Common myeloid progenitor, CD34-positive (primary cell): ENCODE data around the gene ZNF559. TPM values are rescaled to one million over a fixed set of nuclear protein-coding genes. Genes with fewer than 3 reads are reported as not detected.
"Not testable (repeated sequence)": the region's sequence is repeated elsewhere in the genome, so short reads cannot be mapped to it uniquely, and the experiment has no call there.

ENCODE experiments used
- CTCF ChIA-PET: fragments of 350-600 bp; sonication (Branson Sonifier 250); formaldehyde crosslinking; loops from one replicate; lab custom pipeline; 2021; ENCODE audit warnings: antibody characterized with exemption; lab: Charles Lee
- POLR2A ChIA-PET: fragments of 350-600 bp; sonication (Branson Sonifier 250); formaldehyde crosslinking; loops from one replicate; lab custom pipeline; 2021; ENCODE audit warnings: antibody characterized with exemption; lab: Charles Lee
- DNase-seq, 3 donors: peaks; one replicate each; pipeline versions ENCODE4 v3.0.0 to v3.0.0-alpha.2; 2013
- H3K27ac ChIP-seq, 2 experiments: 1 replicate in 1 of 2; 2 replicates in 1 of 2; pipeline ENCODE4 v1.7.0; 2013; ENCODE audit warnings: inconsistent platforms in 2 of 2, low read length in 2 of 2, mild to moderate bottlenecking in 2 of 2, low read depth in 1 of 2, moderate library complexity in 1 of 2; ENCODE audit not compliant: severe bottlenecking in 2 of 2, insufficient read depth in 1 of 2, poor library complexity in 1 of 2
- H3K27me3 ChIP-seq, 5 experiments: replicated peaks in 2 of 5; 1 replicate in 3 of 5; 2 replicates in 2 of 5; pipeline versions ENCODE4 v1.6.1 to v1.7.0; 2013; ENCODE audit warnings: low read length in 4 of 5, mild to moderate bottlenecking in 2 of 5, moderate library complexity in 2 of 5, inconsistent platforms in 1 of 5; ENCODE audit not compliant: insufficient read depth in 5 of 5, control insufficient read depth in 4 of 5
- H3K36me3 ChIP-seq, 4 experiments: 1 replicate in 2 of 4; 2 replicates in 2 of 4; pipeline versions ENCODE4 v1.6.1 to v1.7.0; 2013; ENCODE audit warnings: low read length in 3 of 4, control low read depth in 1 of 4, mild to moderate bottlenecking in 1 of 4; ENCODE audit not compliant: control insufficient read depth in 4 of 4, insufficient read depth in 4 of 4
- H3K4me1 ChIP-seq, 4 experiments: 1 replicate in 3 of 4; 2 replicates in 1 of 4; pipeline versions ENCODE4 v1.6.1 to v1.7.1; 2013; ENCODE audit warnings: low read length in 3 of 4, mild to moderate bottlenecking in 3 of 4, control low read depth in 1 of 4, inconsistent platforms in 1 of 4, moderate library complexity in 1 of 4; ENCODE audit not compliant: control insufficient read depth in 4 of 4, insufficient read depth in 4 of 4; ENCODE audit errors: control extremely low read depth in 1 of 4
- H3K4me3 ChIP-seq, 7 experiments: 1 replicate in 4 of 7; 2 replicates in 3 of 7; pipeline versions ENCODE4 v1.5.1 to v1.7.0; 2013; ENCODE audit warnings: mild to moderate bottlenecking in 7 of 7, low read length in 6 of 7, moderate library complexity in 6 of 7, inconsistent platforms in 2 of 7, low read depth in 2 of 7, control low read depth in 1 of 7; ENCODE audit not compliant: insufficient read depth in 4 of 7, control insufficient read depth in 1 of 7; ENCODE audit errors: extremely low read depth in 1 of 7
- H3K9me3 ChIP-seq, 5 experiments: 1 replicate in 4 of 5; 2 replicates in 1 of 5; pipeline versions ENCODE4 v1.6.1 to v1.7.1; 2013; ENCODE audit warnings: low read length in 4 of 5, mild to moderate bottlenecking in 2 of 5, inconsistent platforms in 1 of 5, low read depth in 1 of 5, moderate library complexity in 1 of 5; ENCODE audit not compliant: control insufficient read depth in 4 of 5, insufficient read depth in 2 of 5; ENCODE audit errors: control extremely low read depth in 1 of 5
- WGBS: methylation state at CpG from one replicate; pipeline ENCODE4 v1.1.5; 2013; ENCODE audit not compliant: insufficient coverage; 5-methylcytosine and 5-hydroxymethylcytosine counted together
- polyA plus RNA-seq: library from polyadenylated mRNA; unstranded; fragments of 120-200 nt; gene quantifications from one replicate; pipeline ENCODE4 v1.2.1, GENCODE V29; 2013

Gene ZNF559
- 38.4 TPM for polyA plus RNA-seq

DNA sequence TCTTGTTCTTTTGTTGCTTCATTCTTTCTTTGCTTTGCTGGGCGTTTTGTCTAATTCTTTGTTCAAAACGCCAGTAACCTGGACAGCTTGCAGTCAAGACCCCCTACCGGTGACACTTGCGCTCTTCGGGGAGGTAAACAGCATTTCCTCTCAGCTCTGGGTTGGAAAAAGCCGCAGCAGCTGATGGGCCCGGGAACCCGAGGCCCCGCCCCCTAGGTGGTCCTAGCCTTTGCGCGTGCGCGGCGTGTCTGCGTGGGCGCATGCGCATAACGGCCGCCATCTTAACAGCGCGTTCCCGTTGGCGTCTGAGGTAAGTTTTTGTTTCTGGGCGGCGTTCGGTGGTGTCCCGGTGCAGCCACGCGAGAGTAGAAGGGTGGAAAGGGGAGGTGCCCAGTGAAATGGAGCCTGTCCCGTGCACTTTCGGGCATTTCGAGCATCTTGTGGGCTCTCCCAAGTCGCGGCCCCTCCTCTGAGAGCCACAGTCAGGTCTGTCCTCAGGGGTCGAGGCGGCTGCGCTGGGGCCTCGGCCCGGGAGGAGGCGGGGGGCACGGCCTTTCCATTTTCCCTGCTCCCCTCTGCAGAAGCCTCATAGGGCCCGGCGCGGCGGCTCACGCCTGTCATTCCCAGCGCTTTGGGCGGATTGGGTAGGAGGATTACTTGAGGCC, at the start of gene ZNF559:
Gene ZNF559, plus strand, starts transcription at position 261 of the 665 bp plus-strand sequence. CDS start 14,371 bp downstream, outside the sequence.
- peak; percentile 97 to 99 (median 99) for DNase-seq
- ChIA-PET POLR2A (interaction anchor here (0.9 kb wide), 1 partner anchor 112 kb away, joined by 5 read pairs; the partner anchor contains the start of gene ZNF266), CTCF (interaction anchor here (1.2 to 1.9 kb wide), 3 partner anchors 9 to 12 kb away, joined by 3 to 9 read pairs (median 5); no protein-coding TSS in a partner anchor)
- WGBS = 0% methylated on average over 40 of the region's 48 CpGs
- Histone ChIP-seq H3K27me3 (no peaks in the 10 kb centered on the region), H3K36me3 (peaks cover 5 to 26% (median 18%) of the 10 kb centered on the region in 4 experiments), H3K9me3 (peaks cover 6 to 38% (median 27%) of the 10 kb centered on the region in 5 experiments), H3K27ac (peak within 1 kb of the TSS; percentile 58 to 89), H3K4me1 (peaks cover 0 to 13% (median 6%) of the 10 kb centered on the region in 4 experiments), H3K4me3 (peak within 1 kb of the TSS; percentile 49 to 88 (median 80))

DNA sequence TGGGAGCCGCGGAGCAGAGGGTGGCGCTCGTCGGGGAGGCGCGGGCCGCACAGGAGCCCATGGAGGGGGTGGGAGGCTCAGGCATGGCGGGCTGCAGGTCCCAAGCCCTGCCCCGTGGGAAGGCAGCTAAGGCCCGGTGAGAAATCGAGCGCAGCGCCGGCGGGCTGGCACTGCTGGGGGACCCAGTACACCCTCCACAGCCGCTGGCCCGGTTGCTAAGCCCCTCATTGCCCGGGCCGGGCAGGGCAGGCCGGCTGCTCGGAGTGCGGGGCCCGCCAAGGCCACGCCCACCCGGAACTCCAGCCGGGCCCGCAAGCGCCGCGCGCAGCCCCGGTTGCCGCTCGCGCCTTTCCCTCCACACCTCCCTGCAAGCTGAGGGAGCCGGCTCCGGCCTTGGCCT, 40.5 kb upstream of the ZNF559 start:
- H3K27me3 ChIP-seq, H3K36me3 ChIP-seq, H3K4me1 ChIP-seq, CTCF ChIA-PET, H3K27ac ChIP-seq, POLR2A ChIA-PET: not testable (repeated sequence)
- DNase-seq = peak; percentile 29 to 70 (median 49)
- H3K4me3 ChIP-seq = peak overlapping the region in 4 of 7 experiments; percentile 13 to 63 (median 46)
- 10% methylated on average over 7 of the region's 38 CpGs for WGBS
- peaks cover 0 to 20% (median 12%) of the 10 kb centered on the region in 5 experiments for H3K9me3 ChIP-seq

DNA sequence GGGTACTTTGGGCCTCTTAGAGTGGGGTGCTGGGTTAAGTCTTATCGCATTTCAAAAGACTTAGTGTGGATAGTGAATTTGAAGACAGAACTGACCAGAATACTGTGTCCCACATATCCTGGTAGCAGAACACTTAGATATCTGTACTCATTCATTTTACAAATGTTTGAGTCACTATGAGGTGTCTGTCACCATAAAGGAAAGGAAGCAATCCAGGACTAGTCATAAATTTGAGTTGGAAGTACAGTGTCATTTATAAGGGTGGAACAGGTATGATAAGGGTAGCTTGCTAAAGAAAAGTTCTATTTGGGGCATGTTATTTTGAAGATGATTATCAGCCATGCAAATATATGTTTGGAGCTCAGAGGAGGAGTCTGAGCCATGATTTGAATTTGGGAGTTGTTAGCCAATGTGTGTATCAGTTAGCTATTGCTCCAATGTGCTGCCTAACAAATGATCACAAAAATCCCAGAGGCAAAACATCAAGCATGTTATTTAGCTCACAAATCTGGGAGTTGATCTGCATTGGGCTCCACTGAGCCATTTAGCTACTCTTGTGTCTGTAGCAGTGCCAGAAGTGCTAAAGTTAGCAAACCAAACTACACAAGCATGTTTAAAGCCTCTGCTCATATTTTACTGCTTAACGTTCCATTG, 34.6 kb upstream of the ZNF559 start:
- Histone ChIP-seq H3K36me3 (peaks cover 0 to 16% (median 5%) of the 10 kb centered on the region in 4 experiments), H3K4me1 (no peaks in the 10 kb centered on the region), H3K9me3 (peaks cover 10 to 52% (median 24%) of the 10 kb centered on the region in 5 experiments), H3K27ac (no peak overlapping the region), H3K27me3 (no peaks in the 10 kb centered on the region), H3K4me3 (no peak overlapping the region)
- POLR2A ChIA-PET = no interaction called here
- CTCF ChIA-PET = interaction anchor here (1.5 kb wide), 1 partner anchor 84 kb away, joined by 3 read pairs; no protein-coding TSS in a partner anchor
- no CpG with 5 or more reads among the region's 2 CpGs for WGBS
- DNase-seq = no peak

DNA sequence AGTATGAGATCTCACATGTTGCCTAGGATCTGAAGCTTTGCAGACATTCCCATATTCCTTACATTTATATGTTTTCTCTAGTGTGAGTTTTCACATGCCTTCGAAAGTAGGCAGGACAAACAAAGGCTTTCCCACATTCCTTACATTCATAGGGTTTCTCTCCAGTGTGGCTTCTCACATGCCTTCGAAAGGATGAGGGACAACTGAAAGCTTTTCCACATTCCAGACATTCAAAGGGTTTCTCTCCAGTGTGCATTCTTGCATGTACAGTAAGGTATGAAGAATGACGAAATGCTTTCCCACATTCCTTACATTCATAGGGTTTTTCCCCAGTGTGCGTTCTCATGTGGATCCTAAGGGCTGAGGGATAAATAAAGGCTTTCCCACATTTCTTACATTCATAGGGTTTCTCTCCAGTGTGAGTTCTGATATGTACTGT, 28.5 kb upstream of the ZNF559 start:
- no peak for DNase-seq
- peaks cover 19 to 61% (median 29%) of the 10 kb centered on the region in 4 experiments for H3K36me3 ChIP-seq
- H3K27me3 ChIP-seq = no peaks in the 10 kb centered on the region
- H3K27ac ChIP-seq = no peak overlapping the region
- H3K9me3 ChIP-seq = peaks cover 30 to 81% (median 53%) of the 10 kb centered on the region in 5 experiments
- H3K4me1 ChIP-seq = no peaks in the 10 kb centered on the region
- CTCF ChIA-PET = no interaction called here
- peak overlapping the region in 1 of 7 experiments; percentile 1 for H3K4me3 ChIP-seq
- POLR2A ChIA-PET = no interaction called here
- WGBS = 96% methylated on average over 2 of the region's 4 CpGs

DNA sequence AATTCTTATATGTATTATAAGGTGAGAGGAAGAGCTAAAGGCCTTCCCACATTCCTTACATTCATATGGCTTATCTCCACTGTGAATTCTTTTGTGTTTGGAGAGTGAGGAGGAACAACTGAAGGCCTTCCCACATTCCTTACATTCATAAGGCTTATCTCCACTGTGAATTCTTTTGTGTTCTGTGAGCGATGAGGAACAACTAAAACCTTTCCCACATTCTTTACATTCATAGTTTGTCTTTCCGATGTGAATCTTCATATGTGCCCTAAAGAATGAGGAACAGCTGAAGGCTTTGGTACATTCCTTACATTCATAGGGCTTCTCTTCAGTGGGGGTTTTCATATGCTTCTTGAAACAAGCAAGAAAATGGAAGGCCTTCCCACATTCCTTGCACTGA, 27.6 kb upstream of the ZNF559 start:
- no peak overlapping the region for H3K27ac ChIP-seq
- peaks cover 24 to 70% (median 33%) of the 10 kb centered on the region in 4 experiments for H3K36me3 ChIP-seq
- peaks cover 25 to 89% (median 58%) of the 10 kb centered on the region in 5 experiments for H3K9me3 ChIP-seq
- H3K27me3 ChIP-seq = no peaks in the 10 kb centered on the region
- no peak for DNase-seq
- no peaks in the 10 kb centered on the region for H3K4me1 ChIP-seq
- H3K4me3 ChIP-seq = no peak overlapping the region
- WGBS = 100% methylated on average over 2 of the region's 2 CpGs
- POLR2A ChIA-PET = no interaction called here
- CTCF ChIA-PET = no interaction called here

DNA sequence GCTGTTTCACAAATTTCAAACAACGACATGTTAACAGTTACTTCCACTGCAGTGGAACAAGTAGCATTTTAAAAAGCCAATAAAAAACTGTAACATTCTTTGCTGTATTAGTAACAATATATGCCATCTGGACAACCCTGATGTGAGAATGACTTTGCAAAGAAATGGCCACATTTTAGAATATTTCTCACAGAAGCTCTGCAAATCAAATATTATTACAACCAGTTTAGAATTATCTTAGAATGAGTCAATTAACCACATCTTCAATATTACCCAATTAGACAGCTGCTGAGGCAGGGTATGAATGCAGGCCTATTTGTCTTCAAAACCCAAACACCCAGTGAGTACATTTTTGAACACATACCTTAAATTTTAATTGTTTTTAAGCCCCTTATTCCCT, 17.5 kb upstream of the ZNF559 start:
- ChIA-PET POLR2A (no interaction called here), CTCF (no interaction called here)
- Histone ChIP-seq H3K36me3 (peaks cover 8 to 34% (median 24%) of the 10 kb centered on the region in 4 experiments), H3K27ac (no peak overlapping the region), H3K4me3 (no peak overlapping the region), H3K9me3 (peaks cover 0 to 24% (median 17%) of the 10 kb centered on the region in 5 experiments), H3K4me1 (peaks cover 4 to 11% (median 7%) of the 10 kb centered on the region in 4 experiments), H3K27me3 (no peaks in the 10 kb centered on the region)
- no CpG with 5 or more reads among the region's 1 CpG for WGBS
- DNase-seq = no peak
